Right lobe of liver (tissue), 6 donors: Measurements from ENCODE around the gene CA14. TPM values are rescaled to one million over a fixed set of nuclear protein-coding genes. Genes with fewer than 3 reads are reported as not detected.

ENCODE experiments used
- ATAC-seq, 4 donors: fragments of 200-7000 bp; cut with Tn5 transposase; one replicate each; pipeline ENCODE4 v1.9.1; 2020; ENCODE audit warnings: mild to moderate bottlenecking in 4 of 4, moderate library complexity in 4 of 4
- DNase-seq, 3 donors: peaks; one replicate each; pipeline ENCODE4 v3.0.0-alpha.2; 2020
- H3K27ac ChIP-seq, 3 donors: fragments of 200-600 bp; one replicate each; pipeline ENCODE4 v1.8.0; 2022
- H3K27me3 ChIP-seq, 2 donors: fragments of 200-600 bp; one replicate each; pipeline ENCODE4 v1.8.0; 2022
- H3K36me3 ChIP-seq, 4 donors: fragments of 200-600 bp; sonication (generic) in 1 of 4; one replicate each; pipeline versions ENCODE4 v1.5.1 to v1.8.0; 2017 to 2022; ENCODE audit warnings: control low read depth in 1 of 4
- H3K4me1 ChIP-seq, 4 donors: fragments of 200-600 bp; sonication (generic) in 1 of 4; one replicate each; pipeline versions ENCODE4 v1.5.1 to v1.8.0; 2017 to 2022; ENCODE audit warnings: control low read depth in 1 of 4
- H3K4me3 ChIP-seq, 3 donors: fragments of 200-600 bp; one replicate each; pipeline ENCODE4 v1.8.0; 2022
- H3K9me3 ChIP-seq, 4 donors: fragments of 200-600 bp; sonication (generic) in 1 of 4; one replicate each; pipeline versions ENCODE4 v1.5.1 to v1.8.0; 2017 to 2022; ENCODE audit warnings: control low read depth in 1 of 4
- CTCF ChIP-seq, 4 donors: fragments of 200-600 bp in 3 of 4; fragments of 450-650 bp in 1 of 4; IDR thresholded peaks; one replicate each; pipeline versions ENCODE4 v1.5.1 to v1.8.0; 2016 to 2022; ENCODE audit warnings: antibody characterized with exemption in 4 of 4, mild to moderate bottlenecking in 2 of 4
- POLR2A ChIP-seq: fragments of 450-650 bp; IDR thresholded peaks from one replicate; pipeline ENCODE4 v1.6.1; 2017; ENCODE audit warnings: antibody characterized with exemption, mild to moderate bottlenecking
- WGBS: methylation state at CpG from one replicate; pipeline ENCODE4 v1.1.6; 2018; ENCODE audit warnings: low coverage, low lambda C conversion rate; ENCODE audit not compliant: insufficient coverage; ENCODE audit errors: missing lambda C conversion rate; 5-methylcytosine and 5-hydroxymethylcytosine counted together
- intact Hi-C, 2 donors: fragments of 100-400 bp; cut with DNase I; formaldehyde crosslinking; loops; one replicate each; pipeline versions ENCODE4 v1.11.2 to v1.14.1; 2022
- total RNA-seq, 6 experiments: library from RNA; depleted of rRNA in 2 of 6; stranded (reverse); fragments of >200 nt in 2 of 6; fragmentation: NEBNext Ultra II Directional in 3 of 6; extraction: Animal tissue kit (Norgen Biotek cat#: 25700) in 3 of 6; gene quantifications; one replicate each; pipeline versions ENCODE4 v1.1.0 to v1.2.4, GENCODE V29; 2016 to 2023
- donor health status: DM: no; HTN: yes; CAD: no.
- donor health status: DM: no; HTN: no; CAD: no.
- donor health status: DM: no; HTN: no; CAD: no.
- donor health status: DM: no; HTN: yes; CAD: no.
- donor health status: DM: no; HTN: yes; CAD: no.

CA14 gene
- total RNA-seq, 6 experiments from 2014 or later, result 0.20 to 4.8 (median 0.56) TPM; not detected in 1

GRCh38 chr1:150263549-150263948, 6.0 kb downstream of the CA14 start:
- ATAC-seq (no peak), DNase-seq (no peak)
- Histone ChIP-seq H3K27me3 (no peaks in the 10 kb centered on the region), H3K9me3 (no peaks in the 10 kb centered on the region), H3K27ac (no peak overlapping the region), H3K4me3 (no peak overlapping the region), H3K36me3 (peaks cover 0 to 31% (median 8%) of the 10 kb centered on the region in 4 donors), H3K4me1 (peaks cover 0 to 39% (median 11%) of the 10 kb centered on the region in 4 donors)
- intact Hi-C loops, result no loop called here
- WGBS, result 85% methylated on average over 2 of the region's 6 CpGs
- TF ChIP-seq POLR2A (no peak), CTCF (IDR thresholded peaks at IDR 0.05) (no peak)

- H3K4me3 ChIP-seq, result peak overlapping the region; percentile 80 to 87 (median 83)
- peak in 1 of 4 donors; percentile 1 for ATAC-seq
- H3K27ac ChIP-seq, result peak overlapping the region; percentile 90 to 95 (median 91)
- DNase-seq, result peak in 1 of 3 donors; percentile 52
- intact Hi-C loops, result no loop called here
- no peak for TF ChIP-seq CTCF (IDR thresholded peaks at IDR 0.05)
- TF ChIP-seq POLR2A, result no peak
- H3K4me1 ChIP-seq, result peaks cover 0 to 12% (median 4%) of the 10 kb centered on the region in 4 donors
- H3K36me3 ChIP-seq, result peaks cover 0 to 31% (median 8%) of the 10 kb centered on the region in 4 donors
- WGBS, result 15% methylated on average over 6 of the region's 6 CpGs
- H3K9me3 ChIP-seq, result no peaks in the 10 kb centered on the region
- H3K27me3 ChIP-seq, result no peaks in the 10 kb centered on the region
Observed at GRCh38 chr1:150267896-150268295, 10.3 kb downstream of the CA14 start.

DNA sequence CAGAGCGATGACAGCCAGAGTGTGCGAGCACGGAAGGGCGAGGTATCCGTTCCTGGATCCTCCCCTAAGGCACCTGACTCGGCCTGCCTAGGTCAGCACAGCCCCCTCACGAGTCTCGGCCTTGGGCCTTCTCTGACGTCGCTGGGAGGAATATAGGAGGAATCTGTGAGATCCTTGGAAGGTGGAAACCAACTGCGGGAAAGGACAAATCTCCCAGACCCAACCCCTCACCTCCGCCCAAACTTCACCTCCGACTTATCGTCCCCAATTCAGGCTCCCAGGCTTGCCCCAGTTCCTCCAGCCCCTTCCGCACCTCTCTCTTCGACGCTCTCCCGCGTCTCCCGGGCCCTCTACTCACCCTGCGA, 10.7 kb downstream of the CA14 start:
- 2% methylated on average over 17 of the region's 21 CpGs for WGBS
- H3K9me3 ChIP-seq, result no peaks in the 10 kb centered on the region
- TF ChIP-seq POLR2A (no peak), CTCF (IDR thresholded peaks at IDR 0.05) (no peak)
- ATAC-seq, result peak; percentile 45 to 57 (median 54)
- H3K27me3 ChIP-seq, result no peaks in the 10 kb centered on the region
- peak; percentile 50 to 66 (median 57) for DNase-seq
- peaks cover 0 to 31% (median 8%) of the 10 kb centered on the region in 4 donors for H3K36me3 ChIP-seq
- intact Hi-C loops, result no loop called here
- H3K4me3 ChIP-seq, result peak overlapping the region; percentile 80 to 87 (median 83)
- peak overlapping the region; percentile 90 to 95 (median 91) for H3K27ac ChIP-seq
- H3K4me1 ChIP-seq, result peaks cover 0 to 12% (median 4%) of the 10 kb centered on the region in 4 donors

DNA sequence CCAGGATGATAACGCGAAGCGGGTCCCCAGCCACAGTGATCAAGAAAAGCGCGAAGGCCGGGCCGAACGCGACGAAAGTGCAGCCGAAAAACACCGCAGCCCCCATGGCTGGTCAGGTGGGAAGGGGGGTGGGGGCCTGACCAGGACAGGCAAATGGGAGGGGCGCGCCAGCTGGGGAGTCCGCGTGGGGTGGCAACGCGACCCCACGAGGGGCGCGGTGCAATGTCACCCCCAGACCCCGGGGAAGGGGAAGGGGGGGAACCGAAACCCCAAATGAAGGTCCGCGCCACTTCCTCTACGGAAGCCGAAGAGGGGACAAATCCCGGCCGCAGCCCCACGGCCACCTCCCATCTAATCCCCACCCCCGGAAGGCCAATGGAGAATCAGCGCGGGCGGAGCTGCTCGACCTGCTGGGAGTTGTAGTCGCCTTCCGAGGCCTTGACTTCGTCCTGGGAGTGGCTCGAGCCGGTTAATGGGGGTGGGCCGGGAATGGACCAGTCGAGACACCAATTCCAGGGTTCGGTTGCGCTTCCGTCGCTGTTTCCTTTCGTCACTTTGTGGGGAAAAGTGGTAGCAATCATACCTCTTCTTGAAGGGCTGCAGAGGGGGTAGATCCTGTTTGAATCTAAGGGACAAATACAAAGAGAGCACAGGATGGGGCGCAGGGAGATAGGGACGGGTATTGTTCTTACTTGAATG, 11.3 kb downstream of the CA14 start, which contains the start of gene APH1A:
TSS of gene APH1A (minus strand) at position 312 of the 699 bp plus-strand sequence. CDS start at position 106, 206 bp downstream.
- no peaks in the 10 kb centered on the region for H3K27me3 ChIP-seq
- under 1% methylated on average over 37 of the region's 49 CpGs for WGBS
- peak within 1 kb of the TSS; percentile 80 to 87 (median 83) for H3K4me3 ChIP-seq
- H3K9me3 ChIP-seq, result no peaks in the 10 kb centered on the region
- TF ChIP-seq POLR2A (peak; percentile 66), CTCF (IDR thresholded peaks at IDR 0.05) (no peak)
- DNase-seq, result peak; percentile 97 to 99 (median 99)
- intact Hi-C loops, result no loop called here
- peak; percentile 97 to 99 (median 98) for ATAC-seq
- peaks cover 0 to 31% (median 8%) of the 10 kb centered on the region in 4 donors for H3K36me3 ChIP-seq
- peak within 1 kb of the TSS; percentile 90 to 95 (median 91) for H3K27ac ChIP-seq
- H3K4me1 ChIP-seq, result peaks cover 0 to 12% (median 4%) of the 10 kb centered on the region in 4 donors
